ENCODE measurements around the gene BABAM2. TPM values are rescaled to one million over a fixed set of nuclear protein-coding genes. Genes with fewer than 3 reads are reported as not detected.

Gene BABAM2
- total RNA-seq, 1 experiment from 2014 or later = 57.6 TPM

DNA sequence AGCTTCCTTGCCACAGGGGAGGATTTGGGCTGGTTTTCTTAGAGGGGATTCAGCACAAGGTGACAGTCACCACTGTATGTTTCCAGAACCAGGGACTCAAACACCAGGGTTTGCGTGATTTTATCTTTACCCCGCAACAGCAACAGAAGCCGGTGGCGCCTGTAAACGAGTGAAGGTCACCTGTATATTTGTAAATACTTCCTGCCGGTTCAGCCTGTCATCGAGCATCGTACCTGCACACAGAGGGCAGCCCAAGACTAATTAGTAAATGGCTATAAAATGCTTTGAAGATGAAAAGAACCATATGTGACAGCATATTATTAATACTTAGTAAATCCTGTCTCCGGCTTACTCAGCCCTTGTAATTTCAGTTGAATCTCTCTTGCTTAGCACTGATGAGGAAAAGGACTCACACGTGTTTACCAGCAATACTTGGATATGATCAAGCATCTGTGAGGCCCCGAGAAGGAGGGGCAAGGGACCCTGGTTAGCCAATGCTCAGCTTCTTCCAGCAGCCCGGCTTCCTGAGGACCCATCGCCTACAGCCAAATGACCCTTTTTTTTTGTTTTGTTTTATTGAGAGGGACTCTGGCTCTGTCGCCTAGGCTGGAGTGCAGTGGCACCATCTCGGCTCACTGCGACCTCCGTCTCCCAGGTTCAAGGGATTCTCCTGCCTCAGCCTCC lies 450.8 kb downstream of the BABAM2 start:
- intact Hi-C loops (cut with micrococcal nuclease) = no loop called here
- no peaks in the 10 kb centered on the region for H3K27me3 Mint-ChIP-seq (ENCODE audit: insufficient read depth, unreplicated experiment)
- ChIA-PET POLR2A (interaction anchor here (1.0 to 4.4 kb wide), 3 partner anchors 11 to 117 kb away, joined by 3 to 32 read pairs (median 3); no protein-coding TSS in a partner anchor), CTCF (interaction anchor here (0.7 to 1.4 kb wide), 3 partner anchors 9 to 35 kb away, joined by 3 to 4 read pairs (median 3); no protein-coding TSS in a partner anchor)
- H3K27ac Mint-ChIP-seq (ENCODE audit: low read depth, unreplicated experiment) = no peak overlapping the region
- TF ChIP-seq, protein P1, sequence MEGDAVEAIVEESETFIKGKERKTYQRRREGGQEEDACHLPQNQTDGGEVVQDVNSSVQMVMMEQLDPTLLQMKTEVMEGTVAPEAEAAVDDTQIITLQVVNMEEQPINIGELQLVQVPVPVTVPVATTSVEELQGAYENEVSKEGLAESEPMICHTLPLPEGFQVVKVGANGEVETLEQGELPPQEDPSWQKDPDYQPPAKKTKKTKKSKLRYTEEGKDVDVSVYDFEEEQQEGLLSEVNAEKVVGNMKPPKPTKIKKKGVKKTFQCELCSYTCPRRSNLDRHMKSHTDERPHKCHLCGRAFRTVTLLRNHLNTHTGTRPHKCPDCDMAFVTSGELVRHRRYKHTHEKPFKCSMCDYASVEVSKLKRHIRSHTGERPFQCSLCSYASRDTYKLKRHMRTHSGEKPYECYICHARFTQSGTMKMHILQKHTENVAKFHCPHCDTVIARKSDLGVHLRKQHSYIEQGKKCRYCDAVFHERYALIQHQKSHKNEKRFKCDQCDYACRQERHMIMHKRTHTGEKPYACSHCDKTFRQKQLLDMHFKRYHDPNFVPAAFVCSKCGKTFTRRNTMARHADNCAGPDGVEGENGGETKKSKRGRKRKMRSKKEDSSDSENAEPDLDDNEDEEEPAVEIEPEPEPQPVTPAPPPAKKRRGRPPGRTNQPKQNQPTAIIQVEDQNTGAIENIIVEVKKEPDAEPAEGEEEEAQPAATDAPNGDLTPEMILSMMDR (IDR thresholded peaks at IDR 0.05; ENCODE audit: unreplicated experiment) = no peak
- DNase-seq (ENCODE audit: unreplicated experiment) = no peak
- BruUV-seq (replicated peaks) = TSS peak; percentile 6
- peaks cover 19% of the 10 kb centered on the region for H3K4me1 Mint-ChIP-seq (ENCODE audit: insufficient read depth, unreplicated experiment)
- no peaks in the 10 kb centered on the region for H3K36me3 Mint-ChIP-seq (ENCODE audit: insufficient read depth, unreplicated experiment)
- H3K9me3 Mint-ChIP-seq (ENCODE audit: unreplicated experiment) = no peaks in the 10 kb centered on the region
- no peak overlapping the region for H3K4me3 Mint-ChIP-seq (ENCODE audit: unreplicated experiment)

DNA sequence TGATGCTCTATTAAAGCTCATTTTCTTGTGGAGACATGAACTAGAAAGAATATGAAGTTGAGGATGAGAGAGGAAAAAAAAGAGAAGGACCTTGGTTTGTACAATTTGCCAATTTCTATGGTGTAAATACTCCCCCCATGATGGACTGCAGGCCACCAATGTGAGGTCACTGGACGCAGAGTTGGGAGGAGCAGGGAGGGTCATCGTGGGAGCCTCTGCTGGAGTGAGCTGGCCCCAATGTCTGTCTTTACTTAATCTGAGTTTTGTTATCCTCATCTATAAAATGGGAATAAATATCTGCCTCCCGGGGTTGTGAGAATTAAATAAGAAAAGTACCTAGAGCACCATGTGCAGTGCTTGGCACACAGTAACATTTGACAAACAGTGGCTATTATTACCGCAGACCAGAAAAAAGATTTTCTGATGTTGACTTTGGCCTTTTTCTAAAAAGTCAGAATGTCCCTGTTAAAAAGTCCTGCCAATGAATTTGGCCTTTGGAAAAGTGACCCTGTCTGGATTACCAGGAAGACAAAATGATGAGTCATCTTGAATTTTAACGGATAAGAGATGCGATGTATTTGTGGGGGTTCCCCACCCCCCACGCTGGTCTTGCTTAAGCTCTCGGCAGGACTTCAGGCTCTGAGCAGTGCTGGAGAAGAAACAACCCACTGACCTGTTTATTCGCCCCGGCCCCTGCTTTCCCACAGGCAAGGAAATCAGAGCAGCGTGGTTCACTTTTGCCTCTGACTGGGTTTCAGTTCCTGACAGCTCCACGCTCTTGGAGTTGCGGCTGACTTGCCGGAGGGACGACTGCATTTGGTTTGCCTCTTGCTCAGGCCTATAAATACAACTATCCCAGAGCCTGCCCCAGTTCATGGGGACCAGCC lies 451.8 kb downstream of the BABAM2 start:
- intact Hi-C loops (cut with micrococcal nuclease) = no loop called here
- H3K27me3 Mint-ChIP-seq (ENCODE audit: insufficient read depth, unreplicated experiment) = no peaks in the 10 kb centered on the region
- DNase-seq (ENCODE audit: unreplicated experiment) = peak; percentile 66
- H3K9me3 Mint-ChIP-seq (ENCODE audit: unreplicated experiment) = no peaks in the 10 kb centered on the region
- TF ChIP-seq, protein P1 (IDR thresholded peaks at IDR 0.05; ENCODE audit: unreplicated experiment) = no peak
- H3K36me3 Mint-ChIP-seq (ENCODE audit: insufficient read depth, unreplicated experiment) = no peaks in the 10 kb centered on the region
- ChIA-PET CTCF (interaction anchor here (0.6 to 0.7 kb wide), 3 partner anchors 13 to 117 kb away, joined by 3 to 4 read pairs (median 4); no protein-coding TSS in a partner anchor), POLR2A (interaction anchor here (0.8 to 4.4 kb wide), 7 partner anchors 10 to 138 kb away, joined by 3 to 32 read pairs (median 3); no protein-coding TSS in a partner anchor)
- peaks cover 19% of the 10 kb centered on the region for H3K4me1 Mint-ChIP-seq (ENCODE audit: insufficient read depth, unreplicated experiment)
- no peak overlapping the region for H3K4me3 Mint-ChIP-seq (ENCODE audit: unreplicated experiment)
- no peak overlapping the region for H3K27ac Mint-ChIP-seq (ENCODE audit: low read depth, unreplicated experiment)
- BruUV-seq (replicated peaks) = no TSS peak

DNA sequence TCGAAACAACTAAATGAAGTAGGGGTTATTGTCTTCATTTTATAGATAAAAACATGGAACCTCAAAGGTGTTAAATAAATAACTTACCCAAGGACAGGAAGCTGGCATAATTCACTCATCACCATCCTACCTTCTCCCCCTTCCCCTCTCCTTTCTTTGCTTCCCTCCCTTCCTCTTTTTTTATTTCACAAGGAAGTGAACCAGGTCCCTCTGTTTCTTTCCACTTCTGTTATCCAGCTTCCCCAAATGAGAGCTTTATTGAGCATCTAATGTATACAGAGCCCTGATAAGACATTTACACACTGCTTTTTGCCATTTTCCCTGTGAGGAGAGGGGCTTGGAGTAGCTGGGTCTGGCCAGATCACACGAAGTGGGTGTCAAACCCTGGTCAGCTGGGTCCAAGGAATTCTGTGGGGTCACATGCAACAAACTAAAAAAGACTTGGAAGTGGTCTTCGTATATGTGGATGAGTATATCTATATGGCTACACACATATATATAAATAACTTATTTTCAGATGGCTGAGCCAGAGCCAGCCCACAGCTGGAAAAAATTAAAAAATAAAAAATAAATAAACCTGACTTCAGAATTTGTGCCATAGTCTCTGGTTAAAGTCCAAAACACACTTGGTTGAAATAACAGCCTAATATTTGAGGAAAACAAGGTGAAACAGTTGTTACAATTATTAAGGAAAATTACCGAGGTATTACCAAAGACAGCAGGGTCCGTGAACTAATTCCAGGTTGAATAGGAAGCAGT lies 452.8 kb downstream of the BABAM2 start:
- TF ChIP-seq, protein P1 (IDR thresholded peaks at IDR 0.05; ENCODE audit: unreplicated experiment) = no peak
- no peak for DNase-seq (ENCODE audit: unreplicated experiment)
- no peak overlapping the region for H3K4me3 Mint-ChIP-seq (ENCODE audit: unreplicated experiment)
- ChIA-PET POLR2A (interaction anchor here (0.8 to 1.9 kb wide), 4 partner anchors 26 to 139 kb away, joined by 3 to 5 read pairs (median 3); no protein-coding TSS in a partner anchor), CTCF (interaction anchor here (0.6 to 0.7 kb wide), 2 partner anchors 66 to 118 kb away, joined by 3 to 4 read pairs; no protein-coding TSS in a partner anchor)
- intact Hi-C loops (cut with micrococcal nuclease) = no loop called here
- H3K27me3 Mint-ChIP-seq (ENCODE audit: insufficient read depth, unreplicated experiment) = no peaks in the 10 kb centered on the region
- H3K9me3 Mint-ChIP-seq (ENCODE audit: unreplicated experiment) = no peaks in the 10 kb centered on the region
- H3K4me1 Mint-ChIP-seq (ENCODE audit: insufficient read depth, unreplicated experiment) = peaks cover 15% of the 10 kb centered on the region
- no peak overlapping the region for H3K27ac Mint-ChIP-seq (ENCODE audit: low read depth, unreplicated experiment)
- no peaks in the 10 kb centered on the region for H3K36me3 Mint-ChIP-seq (ENCODE audit: insufficient read depth, unreplicated experiment)
- BruUV-seq (replicated peaks) = TSS peak; percentile 10

Measured in MCF 10A (cell line).